HL-60 (cell line): ENCODE measurements around the gene SGCA.

Experiments
- CTCF ChIP-seq: IDR thresholded peaks from one replicate; pipeline ENCODE4 v1.5.1; 2011; ENCODE audit warnings: low read length, control low read depth, inconsistent platforms; ENCODE audit not compliant: insufficient read depth
- POLR2AphosphoS5 ChIP-seq: IDR thresholded peaks from 2 replicates; pipeline ENCODE4 v1.6.1; 2012; ENCODE audit warnings: low read depth
- SPI1 ChIP-seq: IDR thresholded peaks from 2 replicates; pipeline ENCODE4 v1.6.1; 2012; ENCODE audit warnings: low read depth, mild to moderate bottlenecking, borderline replicate concordance

GRCh38 chr17:50181591-50182560, 16.1 kb downstream of the SGCA start:
- no peak for TF ChIP-seq CTCF
- no peak for TF ChIP-seq SPI1
- no peak for TF ChIP-seq POLR2AphosphoS5
